NK-92 (cell line): ENCODE data around the gene CTSD.

Experiments
- DNase-seq: peaks from one replicate; lab custom pipeline; 2025; ENCODE audit not compliant: unreplicated experiment; lab: John Stamatoyannopoulos, UW

Gene CTSD

DNA sequence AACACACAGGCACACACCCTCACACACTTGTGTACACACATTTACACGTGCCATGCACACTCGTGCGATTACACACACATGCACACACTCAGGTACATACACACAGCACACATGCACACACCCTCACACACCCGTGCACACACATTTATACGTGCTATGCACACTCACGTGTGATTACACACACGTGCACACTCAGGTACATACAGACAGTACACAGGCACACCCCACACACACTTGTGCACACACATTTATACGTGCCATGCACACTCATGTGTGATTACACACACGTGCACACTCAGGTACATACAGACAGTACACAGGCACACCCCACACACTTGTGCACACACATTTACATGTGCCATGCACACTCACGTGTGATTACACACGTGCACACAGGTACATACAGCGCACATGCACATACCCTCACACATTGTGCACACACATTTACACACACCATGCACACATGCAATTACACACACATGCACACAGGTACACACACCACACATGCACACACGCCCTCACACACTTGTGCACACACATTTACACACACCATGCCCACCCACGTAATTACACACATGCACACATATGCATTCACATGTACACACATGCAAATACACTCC is 17.9 kb downstream of the CTSD start:
- DNase-seq: no peak

DNA sequence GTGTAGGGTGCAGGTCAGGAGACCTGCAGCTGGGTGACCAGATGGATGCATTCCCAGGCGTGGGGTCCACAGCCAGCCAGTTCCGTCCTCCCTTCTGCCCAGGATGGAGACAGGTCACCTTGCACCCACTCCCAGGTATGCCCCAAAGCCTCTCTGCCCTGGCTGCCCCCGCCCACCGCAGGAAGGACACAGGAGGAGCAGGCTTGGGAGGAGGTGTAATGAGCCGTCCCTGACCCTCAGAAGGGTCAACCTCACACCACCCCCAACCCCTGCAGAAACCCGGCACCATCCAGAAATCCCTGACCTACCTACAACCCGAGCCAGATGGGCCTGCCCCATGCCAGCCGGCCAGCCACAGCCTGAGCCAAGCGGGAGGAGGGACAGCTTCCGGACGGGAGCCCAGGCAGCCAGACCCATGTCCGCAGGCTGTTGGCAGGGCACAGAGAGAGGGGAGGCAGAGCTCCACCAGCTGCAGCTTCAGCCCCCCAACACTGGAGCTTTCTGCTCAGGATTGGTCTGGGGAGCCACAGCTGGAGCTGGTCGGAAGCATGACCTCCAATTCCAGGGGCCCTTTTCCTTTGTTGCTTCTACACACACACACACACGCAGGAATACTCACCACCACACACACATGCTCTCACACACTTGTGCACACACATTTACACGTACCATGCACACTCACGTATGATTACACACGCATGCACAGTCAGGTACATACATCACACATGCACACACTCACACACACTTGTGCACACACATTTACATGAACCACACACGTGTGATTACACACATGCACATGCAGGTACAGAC is 18.6 kb downstream of the CTSD start:
- DNase-seq: no peak

DNA sequence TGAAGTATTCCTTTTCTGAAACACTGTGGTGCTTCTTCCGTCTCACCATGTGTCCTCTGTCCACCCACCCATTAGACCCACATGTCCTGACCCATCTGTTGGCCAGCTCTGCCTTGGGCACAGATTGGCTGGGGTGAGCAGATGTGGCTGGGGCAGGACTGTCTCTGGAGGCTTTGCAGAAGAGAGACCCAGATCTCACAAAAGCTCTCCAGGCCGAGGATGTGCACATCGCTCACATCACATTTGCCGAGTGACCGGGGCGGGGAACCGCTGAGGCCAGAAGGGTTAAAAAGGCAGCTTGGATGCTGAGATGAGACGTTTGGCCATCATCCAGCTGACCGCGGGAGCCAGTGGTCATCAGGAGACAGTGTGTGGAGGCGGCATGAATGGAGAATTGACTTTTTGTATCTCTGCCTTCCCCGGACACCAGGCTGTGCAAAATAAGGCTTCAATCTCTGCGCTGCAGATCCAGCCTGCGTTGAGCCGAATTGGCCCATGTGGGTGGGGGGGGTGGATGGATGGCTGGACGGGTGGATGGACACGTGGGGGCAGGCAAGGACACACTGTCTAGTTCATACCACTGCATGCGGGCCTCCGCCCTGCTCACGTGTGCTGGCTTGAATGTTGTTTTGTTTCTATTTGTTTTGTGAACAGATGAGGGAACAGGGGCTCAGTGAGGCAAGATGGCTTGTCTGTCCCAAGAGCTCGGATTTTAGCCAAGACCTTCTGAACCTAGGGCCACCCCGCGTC is 19.4 kb downstream of the CTSD start:
- no peak for DNase-seq

DNA sequence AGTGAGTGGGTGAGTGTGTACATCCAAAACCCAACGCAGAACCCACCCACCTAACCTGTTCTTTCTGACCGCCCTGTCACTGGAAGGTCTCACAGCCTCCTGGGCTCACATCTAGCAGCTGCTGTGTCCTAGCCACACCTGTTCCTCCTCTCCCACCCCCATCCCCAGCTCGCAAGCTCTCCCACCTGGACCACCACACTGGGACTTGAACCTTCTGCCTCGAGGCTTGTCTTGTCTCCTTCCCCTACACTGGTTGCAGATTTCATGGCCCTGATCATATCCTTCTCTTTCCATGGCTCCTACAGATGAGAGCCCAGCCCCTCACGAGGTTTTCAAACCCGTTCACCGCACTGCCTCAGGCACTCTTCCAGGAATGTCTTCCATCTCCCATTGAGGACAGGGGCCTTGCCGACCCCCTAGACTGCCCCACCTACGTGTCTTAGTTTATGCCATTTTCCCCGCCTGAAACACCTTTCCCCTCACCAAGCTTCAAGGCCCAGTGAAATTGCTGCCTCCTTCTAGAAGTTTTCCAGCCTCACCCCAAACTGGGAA is 20.1 kb downstream of the CTSD start:
- DNase-seq: no peak

DNA sequence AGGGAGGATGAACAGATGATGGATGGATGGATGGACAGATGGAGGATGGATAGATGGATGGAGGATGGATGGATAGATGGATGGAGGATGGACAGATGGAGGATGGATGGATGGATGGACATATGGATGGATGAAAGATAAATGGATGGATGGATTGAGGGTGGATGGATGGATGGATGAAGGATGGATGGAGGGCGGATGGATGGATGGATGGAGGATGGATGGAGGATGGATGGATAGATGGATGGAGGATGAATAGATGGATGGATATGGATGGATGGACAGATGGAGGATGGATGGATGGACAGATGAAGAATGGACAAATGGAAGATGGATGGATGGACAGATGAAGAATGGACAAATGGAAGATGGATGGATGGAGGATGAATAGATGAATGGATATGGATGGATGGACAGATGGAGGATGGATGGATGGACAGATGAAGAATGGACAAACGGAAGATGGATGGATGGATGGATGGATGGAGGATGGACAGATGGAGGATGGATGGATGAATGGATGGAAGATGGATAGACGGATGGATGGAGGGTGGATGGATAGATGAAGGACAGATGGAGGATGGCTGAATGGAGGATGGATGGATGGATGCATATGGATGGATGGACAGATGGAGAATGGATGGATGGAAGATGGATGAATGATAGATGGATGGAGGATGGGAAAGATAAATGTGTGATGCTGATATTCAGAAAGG is 20.7 kb downstream of the CTSD start:
- DNase-seq: no peak

DNA sequence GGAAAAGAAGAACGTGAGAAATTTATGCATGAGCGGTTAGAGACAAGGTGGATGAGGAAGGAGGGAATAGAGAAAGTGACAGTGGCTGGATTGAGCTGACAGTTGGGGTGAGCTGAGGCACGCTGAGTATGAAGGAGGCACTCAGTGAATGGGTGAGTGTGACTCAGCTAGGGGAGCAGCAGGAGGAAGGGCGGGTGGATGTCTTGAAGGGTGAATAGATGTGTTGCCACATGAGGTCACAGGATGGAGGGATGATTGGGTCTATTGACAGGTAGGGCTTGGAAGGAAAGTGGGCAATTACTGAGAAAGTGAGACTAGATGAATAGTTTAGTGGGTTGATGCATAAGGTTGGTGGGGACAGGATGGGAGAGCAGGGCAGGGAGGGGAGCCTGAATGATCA is 21.4 kb downstream of the CTSD start:
- DNase-seq: no peak

DNA sequence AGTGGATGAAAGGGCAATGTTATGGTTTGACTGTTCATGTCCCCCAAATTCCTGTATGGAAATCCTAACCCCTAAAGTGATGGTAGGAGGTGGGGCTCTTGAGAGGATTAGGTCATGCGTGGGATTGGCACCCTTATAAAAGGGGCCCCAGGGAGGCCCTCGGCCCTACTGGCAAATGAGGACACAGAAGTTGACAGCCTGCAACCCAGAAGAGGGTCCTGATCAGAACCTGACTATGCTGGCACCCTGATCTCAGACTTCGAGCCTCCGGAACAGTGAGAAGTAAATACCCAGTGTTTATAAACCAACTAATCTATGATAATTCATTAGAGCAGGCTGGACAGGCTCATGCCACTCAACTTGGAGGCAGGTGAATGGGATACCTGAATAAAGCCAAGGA is 22.0 kb downstream of the CTSD start:
- DNase-seq: no peak

DNA sequence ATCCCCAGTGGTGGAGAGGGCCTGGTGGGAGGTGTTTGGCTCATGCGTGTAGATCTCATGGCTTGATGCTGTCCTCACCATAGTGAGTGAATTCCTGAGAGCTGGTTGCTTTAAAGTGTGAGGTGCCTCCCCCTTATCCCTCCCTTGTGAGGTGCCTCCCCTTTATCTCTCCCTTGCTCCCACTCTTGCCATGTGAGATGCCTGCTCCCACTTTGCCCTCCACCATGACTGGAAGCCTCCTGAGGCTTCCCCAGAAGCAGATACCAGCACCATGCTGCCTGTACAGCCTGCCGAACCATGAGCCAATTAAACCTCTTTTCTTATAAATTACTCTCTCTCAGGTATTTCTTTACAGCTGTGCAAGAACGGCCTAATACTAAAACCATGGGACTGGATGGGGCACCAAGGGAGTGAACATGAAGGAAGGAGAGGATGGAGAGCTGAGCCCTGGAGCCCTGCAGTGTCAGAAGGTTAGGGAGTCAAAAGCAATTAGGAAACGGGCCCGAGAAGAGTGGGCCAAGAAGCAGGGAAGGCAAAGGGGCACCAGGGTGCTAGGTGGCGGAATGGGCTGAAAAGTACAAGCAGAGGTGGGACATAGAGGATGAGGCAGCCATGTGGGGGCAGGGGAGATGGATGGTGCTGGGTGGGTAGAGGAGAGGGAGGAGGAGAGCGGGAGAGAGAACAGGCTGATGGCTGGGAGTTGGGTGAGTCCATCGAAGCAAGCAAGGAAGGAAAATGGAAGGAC is 22.8 kb downstream of the CTSD start:
- no peak for DNase-seq

DNA sequence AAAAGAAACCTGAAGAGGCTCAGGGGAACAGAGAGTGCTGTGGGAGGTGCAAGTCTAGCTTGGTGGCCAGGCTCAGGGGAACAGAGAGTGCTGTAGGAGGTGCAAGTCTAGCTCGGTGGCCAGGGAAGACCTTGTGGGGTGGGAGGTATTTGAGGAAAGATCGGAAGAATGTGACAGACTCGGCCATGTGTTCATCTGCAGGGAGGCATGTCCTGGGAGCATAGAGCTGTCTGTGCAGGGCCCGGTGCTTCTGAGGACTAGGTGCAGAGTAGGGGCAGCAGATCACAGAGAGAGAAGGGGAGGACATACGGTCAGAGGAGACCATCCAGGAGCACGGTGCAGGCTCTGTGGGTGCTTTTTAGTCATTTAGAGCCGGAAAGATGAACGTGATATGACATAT is 24.2 kb downstream of the CTSD start:
- no peak for DNase-seq

DNA sequence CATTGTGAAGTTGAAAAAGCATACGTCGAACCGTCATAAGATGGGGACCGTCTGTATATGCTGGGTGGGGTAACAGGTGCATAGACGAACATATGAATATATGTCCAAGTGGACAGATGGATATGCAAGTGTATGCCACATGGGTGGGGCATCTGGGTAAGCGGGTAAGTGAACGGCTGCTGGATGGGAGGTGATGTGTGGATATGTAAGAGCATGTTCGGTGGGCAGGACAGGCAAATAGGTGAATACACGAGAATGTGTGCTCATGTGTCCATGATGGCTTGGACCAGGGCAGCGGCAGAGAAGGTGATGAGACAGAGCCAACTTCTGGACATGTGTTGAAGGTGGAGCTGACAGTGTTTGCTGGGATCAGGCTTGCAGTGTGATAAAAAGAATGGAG is 25.3 kb downstream of the CTSD start:
- no peak for DNase-seq

DNA sequence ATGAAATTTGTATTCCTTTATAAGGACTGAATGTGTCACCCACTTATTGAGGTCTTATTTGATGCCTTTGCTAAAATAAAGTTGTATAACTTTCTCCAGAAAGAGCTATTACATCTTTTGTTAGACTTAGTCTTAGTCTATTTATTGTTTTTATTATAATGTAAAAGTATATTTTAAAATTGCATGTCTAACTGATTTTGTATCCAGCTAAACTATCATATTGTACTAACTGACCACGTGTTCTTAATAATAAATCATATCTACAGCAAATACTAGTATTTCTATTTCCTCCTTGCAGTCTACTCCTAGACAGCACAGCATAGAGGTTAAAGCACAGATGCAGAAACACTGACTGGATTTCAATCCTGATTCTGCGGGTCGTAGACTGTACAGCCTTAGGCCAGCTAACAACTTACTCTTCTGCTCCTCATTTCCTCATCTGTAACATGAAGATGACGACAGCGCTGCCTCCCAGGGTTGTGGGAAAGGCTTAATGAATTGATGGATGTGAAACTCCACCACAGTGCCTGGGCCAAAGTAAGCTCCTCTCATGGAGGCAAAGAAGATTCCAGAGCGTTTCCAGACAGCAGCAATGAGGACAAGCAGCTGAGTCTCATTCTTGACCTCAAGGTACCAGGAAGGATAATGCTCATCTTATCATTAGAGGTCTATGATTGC is 26.5 kb downstream of the CTSD start:
- DNase-seq: no peak

DNA sequence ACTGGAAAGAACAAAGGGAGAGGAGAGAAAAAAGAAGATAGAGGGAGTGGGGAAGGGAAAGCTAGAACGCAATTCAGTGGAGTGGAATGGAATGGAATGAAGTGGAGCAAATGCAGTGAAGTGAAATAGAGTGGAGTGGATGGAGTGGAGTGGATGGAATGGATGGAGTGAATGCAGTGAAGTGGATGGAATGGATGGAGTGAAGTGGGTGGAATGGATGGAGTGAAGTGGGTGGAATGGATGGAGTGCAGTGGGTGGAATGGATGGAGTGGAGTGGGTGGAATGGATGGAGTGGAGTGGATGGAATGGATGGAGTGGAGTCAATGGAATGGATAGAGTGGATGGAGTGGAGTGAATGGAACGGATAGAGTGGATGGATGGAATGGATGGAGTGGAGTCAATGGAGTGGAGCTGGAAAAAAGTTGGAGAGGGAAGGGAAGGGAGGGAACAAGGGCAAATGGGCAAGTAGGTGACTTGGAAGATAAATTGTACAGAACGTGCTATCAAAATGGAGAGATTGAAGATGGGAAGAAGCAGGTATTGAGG is 27.2 kb downstream of the CTSD start:
- DNase-seq: no peak

DNA sequence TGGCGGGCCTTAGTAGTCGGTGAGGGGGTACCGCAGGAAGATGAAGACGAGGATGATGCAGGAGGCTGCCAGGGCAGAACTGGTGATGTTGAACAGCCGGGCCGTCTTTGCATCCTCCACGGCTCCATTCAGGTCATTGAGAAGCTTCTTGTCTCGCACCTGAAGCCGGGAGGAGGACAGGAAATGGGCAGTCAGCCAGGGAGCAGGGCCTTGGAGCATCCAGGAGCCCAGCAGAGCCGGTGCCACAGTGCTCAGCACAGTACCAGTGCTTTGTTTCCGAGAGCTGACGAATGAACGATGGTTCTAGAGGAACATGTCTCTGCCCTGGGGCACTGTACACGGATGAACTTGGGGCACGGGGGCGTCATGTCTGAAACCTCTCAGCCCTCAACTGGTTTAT is 28.5 kb downstream of the CTSD start:
- no peak for DNase-seq

DNA sequence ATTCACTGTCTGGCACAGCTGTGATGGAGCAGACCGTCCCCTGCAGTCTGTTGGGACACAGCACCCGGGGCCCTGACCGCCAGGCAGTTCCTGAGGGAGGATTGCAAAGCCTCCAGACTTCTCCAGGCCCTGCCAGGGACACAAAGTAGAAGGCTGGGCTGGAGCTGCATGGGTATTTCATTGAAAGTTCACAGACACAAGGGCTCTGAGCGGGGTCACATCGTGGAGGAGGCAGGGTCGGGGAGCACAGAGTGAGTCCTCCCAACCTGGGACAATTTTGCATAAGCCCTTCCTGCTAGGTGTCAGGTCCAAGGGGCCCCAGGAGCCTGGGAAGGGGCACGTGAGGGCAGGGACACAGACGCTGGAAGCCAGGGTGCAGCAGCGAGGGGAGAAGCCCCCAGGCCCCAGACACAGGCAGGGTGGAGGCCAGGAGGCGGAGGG is 29.1 kb downstream of the CTSD start:
- DNase-seq: no peak

DNA sequence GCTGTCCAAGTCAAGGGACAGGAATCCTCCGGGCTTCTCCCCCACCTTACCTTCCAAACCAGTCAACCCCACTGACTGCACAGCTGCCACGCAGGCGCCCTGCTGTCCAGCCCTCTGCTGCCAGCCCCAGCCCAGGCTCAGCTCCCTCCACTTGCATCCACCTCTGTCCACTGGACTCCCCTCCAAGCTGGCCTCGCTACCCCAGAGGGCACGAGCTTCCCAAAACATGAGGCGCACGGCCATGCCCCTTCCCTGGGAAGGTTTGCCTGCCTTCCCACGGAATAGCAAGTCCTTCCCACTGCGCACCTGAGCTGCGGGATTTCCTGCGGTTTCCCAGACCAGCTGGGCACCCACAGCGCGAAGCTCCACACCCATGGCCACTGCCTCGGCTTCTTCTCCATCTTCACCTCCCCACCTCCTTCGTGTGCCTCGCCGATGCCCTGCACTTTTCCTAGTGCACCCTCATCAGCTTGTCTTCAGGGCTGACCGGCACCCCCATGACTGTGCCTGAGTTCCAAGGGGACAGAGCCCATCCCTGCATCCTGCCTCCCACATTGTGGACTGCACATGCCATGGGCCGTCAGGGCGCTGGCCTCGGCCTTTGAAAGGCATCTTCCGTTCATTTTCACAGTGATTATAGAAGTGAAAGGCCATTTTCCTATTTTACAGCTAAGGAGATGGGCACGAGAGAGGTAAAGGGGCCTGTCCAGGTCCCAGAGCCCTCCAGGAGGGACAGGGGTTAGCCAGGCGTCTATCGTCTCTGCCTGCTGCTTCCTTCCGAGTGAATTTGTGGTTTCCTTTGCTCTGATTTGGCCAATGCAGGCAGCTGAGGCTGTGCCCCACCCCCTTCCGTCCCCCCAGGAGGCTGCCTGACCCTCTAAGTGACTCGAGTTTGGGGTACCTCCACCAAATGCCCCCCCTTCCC is 29.7 kb downstream of the CTSD start:
- DNase-seq: no peak

DNA sequence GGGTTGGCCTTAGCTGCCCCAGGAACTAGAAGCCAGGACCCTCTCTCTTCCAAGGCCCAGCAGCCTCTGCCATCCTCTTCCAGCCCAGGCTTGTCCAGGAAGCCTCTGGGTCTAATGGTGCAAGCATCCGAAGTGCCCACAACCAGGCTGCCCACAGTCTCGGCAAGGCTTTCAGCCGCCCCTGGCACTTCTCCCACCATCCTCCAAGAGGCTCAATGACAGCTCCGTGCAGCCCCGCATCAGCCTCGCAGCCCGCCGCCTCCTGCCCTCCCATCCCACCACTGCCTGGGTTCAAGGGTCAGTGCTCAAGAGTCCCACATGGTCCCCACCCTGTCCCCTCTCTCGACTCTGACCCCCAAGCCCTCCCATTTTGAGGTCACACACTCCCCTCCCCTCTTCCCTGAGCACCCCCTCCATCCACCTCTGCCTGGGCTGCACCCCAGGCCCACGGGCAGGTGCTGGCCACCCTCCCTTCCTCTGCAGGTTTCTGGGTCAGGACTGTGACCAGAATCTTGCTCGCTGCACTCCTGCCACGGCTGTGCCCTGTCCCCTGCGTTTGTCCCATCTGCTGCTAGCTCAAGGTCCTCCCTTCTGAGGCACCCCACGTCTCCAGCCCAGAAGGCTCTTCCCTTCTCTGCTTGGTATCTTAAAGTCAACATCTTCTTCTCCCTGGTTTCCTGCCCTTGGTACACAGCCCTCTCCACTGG is 30.6 kb downstream of the CTSD start:
- DNase-seq: no peak

DNA sequence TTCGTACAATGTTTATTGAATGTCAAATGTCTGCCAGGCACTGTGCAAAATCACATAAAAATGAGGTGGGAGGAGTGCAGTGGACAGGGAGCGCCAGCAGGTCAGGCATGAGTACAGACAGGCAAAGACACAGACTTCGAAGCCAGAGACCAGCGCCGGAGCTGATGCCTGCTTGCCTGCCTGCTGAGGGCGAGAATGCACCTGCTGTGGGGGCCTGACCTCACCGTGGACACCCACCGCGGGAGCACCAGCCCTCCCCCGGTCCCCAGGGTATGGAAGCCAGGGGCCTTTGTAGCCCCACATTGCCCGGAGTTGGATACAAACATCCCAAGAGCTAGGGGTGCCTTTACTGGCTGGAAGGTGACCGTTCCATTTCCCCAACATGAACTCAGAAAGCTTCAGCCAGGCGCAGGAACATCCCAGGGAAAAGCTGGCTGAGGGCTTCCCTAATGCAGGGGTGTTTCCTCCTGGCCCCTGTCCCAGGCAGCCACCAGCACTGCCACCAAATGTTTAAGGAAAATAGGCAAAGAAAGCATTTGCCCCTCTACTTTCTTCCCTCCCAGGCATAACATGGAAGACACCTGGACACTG is 31.2 kb downstream of the CTSD start:
- no peak for DNase-seq
